Activated CD4-positive, alpha-beta T cell treated with anti-CD3 and anti-CD28 coated beads for 36 hours (primary cell): ENCODE data around the gene ARVCF. TPM values are rescaled to one million over a fixed set of nuclear protein-coding genes. Genes with fewer than 3 reads are reported as not detected.

Source experiments
- ATAC-seq: fragments of 200-7000 bp; cut with Tn5 transposase; one replicate; pipeline ENCODE4 v1.10.0; 2021; ENCODE audit warnings: mild to moderate bottlenecking, moderate library complexity
- CTCF ChIA-PET: fragments of 350-600 bp; sonication (Branson Sonifier 250); formaldehyde crosslinking; loops from one replicate; lab custom pipeline; 2021; ENCODE audit warnings: antibody characterized with exemption; lab: Charles Lee
- POLR2A ChIA-PET: fragments of 350-600 bp; sonication (Branson Sonifier 250); formaldehyde crosslinking; loops from one replicate; lab custom pipeline; 2021; ENCODE audit warnings: antibody characterized with exemption, inconsistent platforms; lab: Charles Lee
- DNase-seq: peaks from one replicate; pipeline ENCODE4 v3.0.0-alpha.2; 2020
- H3K27ac Mint-ChIP-seq: one replicate; pipeline ENCODE4 v1.8.0; 2021; ENCODE audit warnings: mixed read lengths
- H3K27me3 Mint-ChIP-seq: one replicate; pipeline ENCODE4 v1.8.0; 2021; ENCODE audit warnings: mixed read lengths
- H3K36me3 Mint-ChIP-seq: one replicate; pipeline ENCODE4 v1.8.0; 2021; ENCODE audit warnings: low read depth, mixed read lengths
- H3K4me1 Mint-ChIP-seq: one replicate; pipeline ENCODE4 v1.8.0; 2021; ENCODE audit warnings: mixed read lengths
- H3K4me3 Mint-ChIP-seq: one replicate; pipeline ENCODE4 v1.8.0; 2021; ENCODE audit warnings: mild to moderate bottlenecking, moderate library complexity, mixed read lengths
- H3K9me3 Mint-ChIP-seq: one replicate; pipeline ENCODE4 v1.8.0; 2021; ENCODE audit warnings: low read depth, mixed read lengths
- intact Hi-C, 2 experiments: fragments of 100-400 bp; cut with DNase I in 1 of 2; cut with micrococcal nuclease in 1 of 2; formaldehyde crosslinking; loops; one replicate each; pipeline versions ENCODE4 v1.14.2 to v1.15.1; 2022 to 2024; cut with DNase I, micrococcal nuclease
- total RNA-seq, 2 experiments: library from RNA; stranded (reverse); gene quantifications; one replicate each; pipeline ENCODE4 v1.2.3, GENCODE V29; 2021

Gene ARVCF
- total RNA-seq, 2 experiments from 2014 or later = 1.3 to 2.1 TPM

GRCh38 chr22:20051927-20052308, 35.3 kb upstream of the ARVCF start:
- H3K27ac Mint-ChIP-seq = no peak overlapping the region
- H3K9me3 Mint-ChIP-seq = peaks cover 4% of the 10 kb centered on the region
- DNase-seq (no peak), ATAC-seq (no peak)
- no peak overlapping the region for H3K4me3 Mint-ChIP-seq
- CTCF ChIA-PET = interaction anchor here (0.6 kb wide), 1 partner anchor 40 kb away, joined by 3 read pairs; no protein-coding TSS in a partner anchor
- intact Hi-C loops = no loop called here
- H3K27me3 Mint-ChIP-seq = no peaks in the 10 kb centered on the region
- POLR2A ChIA-PET = no interaction called here
- H3K36me3 Mint-ChIP-seq = peaks cover 31% of the 10 kb centered on the region
- H3K4me1 Mint-ChIP-seq = peaks cover 7% of the 10 kb centered on the region

GRCh38 chr22:20046730-20047129, 30.1 kb upstream of the ARVCF start:
- Mint-ChIP-seq H3K4me1 (peaks cover 10% of the 10 kb centered on the region), H3K36me3 (peaks cover 46% of the 10 kb centered on the region), H3K9me3 (peaks cover 4% of the 10 kb centered on the region), H3K27me3 (no peaks in the 10 kb centered on the region), H3K4me3 (no peak overlapping the region), H3K27ac (no peak overlapping the region)
- ChIA-PET CTCF (no interaction called here), POLR2A (no interaction called here)
- DNase-seq (no peak), ATAC-seq (no peak)
- intact Hi-C loops = loop anchor here in 1 of 2 experiments (5.0 kb wide), 1 partner anchor 51 kb away; no protein-coding TSS in a partner anchor

GRCh38 chr22:20044495-20045151, 28.0 kb upstream of the ARVCF start:
- Mint-ChIP-seq H3K9me3 (peaks cover 4% of the 10 kb centered on the region), H3K4me3 (no peak overlapping the region), H3K4me1 (peaks cover 10% of the 10 kb centered on the region), H3K27me3 (no peaks in the 10 kb centered on the region), H3K36me3 (peaks cover 41% of the 10 kb centered on the region), H3K27ac (no peak overlapping the region)
- POLR2A ChIA-PET = interaction anchor here (0.7 kb wide), 1 partner anchor 23 kb away, joined by 5 read pairs; no protein-coding TSS in a partner anchor
- DNase-seq (no peak), ATAC-seq (no peak)
- CTCF ChIA-PET = interaction anchor here (1.0 kb wide), 1 partner anchor 11 kb away, joined by 3 read pairs; no protein-coding TSS in a partner anchor
- intact Hi-C loops = loop anchor here in 1 of 2 experiments (5.0 kb wide), 1 partner anchor 53 kb away; no protein-coding TSS in a partner anchor

DNA sequence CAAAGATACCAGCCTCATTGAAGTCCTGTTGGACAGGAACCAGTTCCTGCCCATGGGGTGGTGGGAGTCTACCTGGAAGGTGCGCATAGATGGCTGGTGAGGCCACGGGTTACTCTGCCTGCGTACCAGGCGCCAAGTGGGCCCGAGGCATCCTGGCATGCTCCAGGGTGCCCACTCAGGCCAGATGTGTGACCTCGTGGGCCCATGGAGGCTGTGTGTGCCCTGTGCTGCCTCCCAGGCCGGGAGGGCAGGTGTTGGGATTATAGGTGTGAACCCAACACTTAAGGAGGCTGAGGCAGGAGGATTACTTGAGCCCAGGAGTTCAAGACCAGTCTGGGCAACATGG, 27.3 kb upstream of the ARVCF start:
- H3K4me1 Mint-ChIP-seq = peaks cover 10% of the 10 kb centered on the region
- CTCF ChIA-PET = no interaction called here
- POLR2A ChIA-PET = no interaction called here
- intact Hi-C loops = no loop called here
- no peak overlapping the region for H3K4me3 Mint-ChIP-seq
- DNase-seq (no peak), ATAC-seq (no peak)
- H3K9me3 Mint-ChIP-seq = peaks cover 4% of the 10 kb centered on the region
- no peak overlapping the region for H3K27ac Mint-ChIP-seq
- peaks cover 37% of the 10 kb centered on the region for H3K36me3 Mint-ChIP-seq
- no peaks in the 10 kb centered on the region for H3K27me3 Mint-ChIP-seq

GRCh38 chr22:20043057-20043996, 26.7 kb upstream of the ARVCF start:
- ATAC-seq (no peak), DNase-seq (no peak)
- Mint-ChIP-seq H3K4me3 (no peak overlapping the region), H3K4me1 (peaks cover 7% of the 10 kb centered on the region), H3K9me3 (peaks cover 4% of the 10 kb centered on the region), H3K36me3 (peaks cover 32% of the 10 kb centered on the region), H3K27me3 (no peaks in the 10 kb centered on the region), H3K27ac (no peak overlapping the region)
- intact Hi-C loops = no loop called here
- ChIA-PET POLR2A (no interaction called here), CTCF (interaction anchor here (0.7 kb wide), 1 partner anchor 26 kb away, joined by 3 read pairs; no protein-coding TSS in a partner anchor)

- no peaks in the 10 kb centered on the region for H3K9me3 Mint-ChIP-seq
- H3K4me3 Mint-ChIP-seq = no peak overlapping the region
- ATAC-seq (no peak), DNase-seq (no peak)
- POLR2A ChIA-PET = no interaction called here
- H3K36me3 Mint-ChIP-seq = peaks cover 17% of the 10 kb centered on the region
- CTCF ChIA-PET = no interaction called here
- no peak overlapping the region for H3K27ac Mint-ChIP-seq
- no peaks in the 10 kb centered on the region for H3K27me3 Mint-ChIP-seq
- peaks cover 16% of the 10 kb centered on the region for H3K4me1 Mint-ChIP-seq
- intact Hi-C loops = no loop called here
Observed at GRCh38 chr22:20040327-20041200, 23.9 kb upstream of the ARVCF start.

- no peak for DNase-seq
- Mint-ChIP-seq H3K4me1 (peaks cover 16% of the 10 kb centered on the region), H3K36me3 (peaks cover 17% of the 10 kb centered on the region), H3K4me3 (no peak overlapping the region), H3K27me3 (no peaks in the 10 kb centered on the region), H3K9me3 (no peaks in the 10 kb centered on the region), H3K27ac (no peak overlapping the region)
- ATAC-seq = no peak
- POLR2A ChIA-PET = no interaction called here
- intact Hi-C loops = loop anchor here in 1 of 2 experiments (5.0 kb wide), 1 partner anchor 62 kb away; no protein-coding TSS in a partner anchor
- CTCF ChIA-PET = no interaction called here
Observed at GRCh38 chr22:20039683-20040325, 23.2 kb upstream of the ARVCF start.

GRCh38 chr22:20038574-20038973, 22.0 kb upstream of the ARVCF start:
- Mint-ChIP-seq H3K4me3 (no peak overlapping the region), H3K9me3 (no peaks in the 10 kb centered on the region), H3K27me3 (no peaks in the 10 kb centered on the region), H3K27ac (no peak overlapping the region), H3K36me3 (peaks cover 13% of the 10 kb centered on the region), H3K4me1 (peaks cover 16% of the 10 kb centered on the region)
- ChIA-PET CTCF (interaction anchor here (1.0 kb wide), 1 partner anchor 67 kb away, joined by 3 read pairs; no protein-coding TSS in a partner anchor), POLR2A (interaction anchor here (0.7 kb wide), 1 partner anchor 17 kb away, joined by 3 read pairs; no protein-coding TSS in a partner anchor)
- DNase-seq = no peak
- no peak for ATAC-seq
- intact Hi-C loops = loop anchor here in 1 of 2 experiments (5.0 kb wide), 1 partner anchor 64 kb away; no protein-coding TSS in a partner anchor

DNA sequence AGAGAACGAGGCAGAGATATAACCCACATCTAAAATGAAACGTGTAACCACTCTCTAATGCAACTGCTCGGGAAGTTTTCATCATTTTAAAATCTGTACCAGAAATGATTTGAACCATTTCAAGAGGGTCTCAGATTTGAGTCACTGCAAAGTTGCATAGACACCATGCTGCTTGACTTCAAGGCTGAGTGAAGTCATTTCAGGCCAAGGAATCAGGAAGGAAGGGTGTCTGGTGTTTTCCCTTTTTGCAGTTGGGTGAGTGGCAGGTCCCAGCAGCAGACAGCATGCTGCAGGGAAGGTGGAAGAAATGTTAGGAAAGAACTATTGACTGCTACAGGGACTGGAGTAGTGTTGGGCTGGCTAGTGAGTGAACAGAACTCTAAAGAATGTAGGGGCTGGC, 20.8 kb upstream of the ARVCF start:
- Mint-ChIP-seq H3K4me1 (peaks cover 17% of the 10 kb centered on the region), H3K9me3 (no peaks in the 10 kb centered on the region), H3K4me3 (no peak overlapping the region), H3K36me3 (peaks cover 7% of the 10 kb centered on the region), H3K27ac (peak overlapping the region; percentile 67), H3K27me3 (no peaks in the 10 kb centered on the region)
- ChIA-PET CTCF (no interaction called here), POLR2A (no interaction called here)
- intact Hi-C loops = loop anchor here in 1 of 2 experiments (5.0 kb wide), 1 partner anchor 65 kb away; no protein-coding TSS in a partner anchor
- ATAC-seq (peak; percentile 85), DNase-seq (peak; percentile 24)

GRCh38 chr22:20036535-20037392, 20.1 kb upstream of the ARVCF start:
- Mint-ChIP-seq H3K27me3 (no peaks in the 10 kb centered on the region), H3K9me3 (no peaks in the 10 kb centered on the region), H3K36me3 (peaks cover 7% of the 10 kb centered on the region), H3K27ac (peak overlapping the region; percentile 67), H3K4me3 (no peak overlapping the region), H3K4me1 (peaks cover 20% of the 10 kb centered on the region)
- no peak for DNase-seq
- no peak for ATAC-seq
- ChIA-PET POLR2A (no interaction called here), CTCF (no interaction called here)
- intact Hi-C loops = loop anchor here in 1 of 2 experiments (5.0 kb wide), 1 partner anchor 66 kb away; no protein-coding TSS in a partner anchor
